ENCODE measurements around the gene SCAND1.

SCAND1 gene

GRCh38 chr20:35934050-35934449 lies 20.3 kb downstream of the SCAND1 start:
- Histone ChIP-seq H3K36me3 (ENCODE audit: control insufficient read depth, low read depth, low read length) (peaks cover 15% of the 10 kb centered on the region), H3K27me3 (ENCODE audit: control insufficient read depth, insufficient read depth, low read length) (no peaks in the 10 kb centered on the region), H3K4me1 (ENCODE audit: control insufficient read depth, low read depth, low read length) (peaks cover 8% of the 10 kb centered on the region), H3K9ac (ENCODE audit: low read length) (no peak overlapping the region), H3K27ac (ENCODE audit: low read length) (peak overlapping the region; percentile 17), H3K9me3 (ENCODE audit: control insufficient read depth, low read depth, low read length) (no peaks in the 10 kb centered on the region), H3K4me3 (ENCODE audit: low read length) (no peak overlapping the region)

GRCh38 chr20:35929301-35929700 lies 25.0 kb downstream of the SCAND1 start:
- Histone ChIP-seq H3K4me1 (ENCODE audit: control insufficient read depth, low read depth, low read length) (peaks cover 4% of the 10 kb centered on the region), H3K9me3 (ENCODE audit: control insufficient read depth, low read depth, low read length) (no peaks in the 10 kb centered on the region), H3K36me3 (ENCODE audit: control insufficient read depth, low read depth, low read length) (peaks cover 29% of the 10 kb centered on the region), H3K27ac (ENCODE audit: low read length) (no peak overlapping the region), H3K27me3 (ENCODE audit: control insufficient read depth, insufficient read depth, low read length) (no peaks in the 10 kb centered on the region), H3K4me3 (ENCODE audit: low read length) (no peak overlapping the region), H3K9ac (ENCODE audit: low read length) (no peak overlapping the region)

- peaks cover 40% of the 10 kb centered on the region for H3K36me3 ChIP-seq (ENCODE audit: control insufficient read depth, low read depth, low read length)
- H3K4me1 ChIP-seq (ENCODE audit: control insufficient read depth, low read depth, low read length) = no peaks in the 10 kb centered on the region
- H3K27ac ChIP-seq (ENCODE audit: low read length) = no peak overlapping the region
- no peaks in the 10 kb centered on the region for H3K27me3 ChIP-seq (ENCODE audit: control insufficient read depth, insufficient read depth, low read length)
- H3K9me3 ChIP-seq (ENCODE audit: control insufficient read depth, low read depth, low read length) = no peaks in the 10 kb centered on the region
- H3K4me3 ChIP-seq (ENCODE audit: low read length) = no peak overlapping the region
- H3K9ac ChIP-seq (ENCODE audit: low read length) = no peak overlapping the region
Measured at GRCh38 chr20:35920523-35920922, 33.8 kb downstream of the SCAND1 start.

- Histone ChIP-seq H3K27me3 (ENCODE audit: control insufficient read depth, insufficient read depth, low read length) (no peaks in the 10 kb centered on the region), H3K27ac (ENCODE audit: low read length) (no peak overlapping the region), H3K9ac (ENCODE audit: low read length) (no peak overlapping the region), H3K36me3 (ENCODE audit: control insufficient read depth, low read depth, low read length) (peaks cover 56% of the 10 kb centered on the region), H3K9me3 (ENCODE audit: control insufficient read depth, low read depth, low read length) (no peaks in the 10 kb centered on the region), H3K4me1 (ENCODE audit: control insufficient read depth, low read depth, low read length) (no peaks in the 10 kb centered on the region), H3K4me3 (ENCODE audit: low read length) (no peak overlapping the region)
Measured at GRCh38 chr20:35918021-35918420, 36.3 kb downstream of the SCAND1 start.

GRCh38 chr20:35917077-35917476 lies 37.2 kb downstream of the SCAND1 start:
- Histone ChIP-seq H3K4me1 (ENCODE audit: control insufficient read depth, low read depth, low read length) (no peaks in the 10 kb centered on the region), H3K4me3 (ENCODE audit: low read length) (no peak overlapping the region), H3K36me3 (ENCODE audit: control insufficient read depth, low read depth, low read length) (peaks cover 57% of the 10 kb centered on the region), H3K9me3 (ENCODE audit: control insufficient read depth, low read depth, low read length) (no peaks in the 10 kb centered on the region), H3K9ac (ENCODE audit: low read length) (no peak overlapping the region), H3K27ac (ENCODE audit: low read length) (no peak overlapping the region), H3K27me3 (ENCODE audit: control insufficient read depth, insufficient read depth, low read length) (no peaks in the 10 kb centered on the region)

GRCh38 chr20:35912881-35913280 lies 41.4 kb downstream of the SCAND1 start:
- H3K36me3 ChIP-seq (ENCODE audit: control insufficient read depth, low read depth, low read length) = peaks cover 34% of the 10 kb centered on the region
- no peaks in the 10 kb centered on the region for H3K9me3 ChIP-seq (ENCODE audit: control insufficient read depth, low read depth, low read length)
- no peak overlapping the region for H3K27ac ChIP-seq (ENCODE audit: low read length)
- no peak overlapping the region for H3K4me3 ChIP-seq (ENCODE audit: low read length)
- no peak overlapping the region for H3K9ac ChIP-seq (ENCODE audit: low read length)
- peaks cover 11% of the 10 kb centered on the region for H3K4me1 ChIP-seq (ENCODE audit: control insufficient read depth, low read depth, low read length)
- H3K27me3 ChIP-seq (ENCODE audit: control insufficient read depth, insufficient read depth, low read length) = no peaks in the 10 kb centered on the region

- Histone ChIP-seq H3K36me3 (ENCODE audit: control insufficient read depth, low read depth, low read length) (peaks cover 17% of the 10 kb centered on the region), H3K9ac (ENCODE audit: low read length) (no peak overlapping the region), H3K27me3 (ENCODE audit: control insufficient read depth, insufficient read depth, low read length) (no peaks in the 10 kb centered on the region), H3K9me3 (ENCODE audit: control insufficient read depth, low read depth, low read length) (no peaks in the 10 kb centered on the region), H3K4me3 (ENCODE audit: low read length) (no peak overlapping the region), H3K4me1 (ENCODE audit: control insufficient read depth, low read depth, low read length) (peaks cover 17% of the 10 kb centered on the region), H3K27ac (ENCODE audit: low read length) (no peak overlapping the region)
Measured at GRCh38 chr20:35910254-35910653, 44.0 kb downstream of the SCAND1 start.

- peaks cover 17% of the 10 kb centered on the region for H3K36me3 ChIP-seq (ENCODE audit: control insufficient read depth, low read depth, low read length)
Measured at GRCh38 chr20:35909796-35910195, 44.5 kb downstream of the SCAND1 start.

GRCh38 chr20:35909176-35909575 lies 45.1 kb downstream of the SCAND1 start:
- no peak overlapping the region for H3K9ac ChIP-seq (ENCODE audit: low read length)
- H3K9me3 ChIP-seq (ENCODE audit: control insufficient read depth, low read depth, low read length) = no peaks in the 10 kb centered on the region
- H3K27ac ChIP-seq (ENCODE audit: low read length) = no peak overlapping the region
- peaks cover 17% of the 10 kb centered on the region for H3K4me1 ChIP-seq (ENCODE audit: control insufficient read depth, low read depth, low read length)
- H3K36me3 ChIP-seq (ENCODE audit: control insufficient read depth, low read depth, low read length) = peaks cover 12% of the 10 kb centered on the region
- no peak overlapping the region for H3K4me3 ChIP-seq (ENCODE audit: low read length)
- H3K27me3 ChIP-seq (ENCODE audit: control insufficient read depth, insufficient read depth, low read length) = no peaks in the 10 kb centered on the region

More at GRCh38 chr20:35909796-35910195, 44.5 kb downstream of the SCAND1 start:
- Histone ChIP-seq H3K4me1 (ENCODE audit: control insufficient read depth, low read depth, low read length) (peaks cover 17% of the 10 kb centered on the region), H3K9me3 (ENCODE audit: control insufficient read depth, low read depth, low read length) (no peaks in the 10 kb centered on the region), H3K4me3 (ENCODE audit: low read length) (no peak overlapping the region), H3K9ac (ENCODE audit: low read length) (no peak overlapping the region), H3K27ac (ENCODE audit: low read length) (no peak overlapping the region), H3K27me3 (ENCODE audit: control insufficient read depth, insufficient read depth, low read length) (no peaks in the 10 kb centered on the region)

- H3K4me1 ChIP-seq (ENCODE audit: control insufficient read depth, low read depth, low read length) = peaks cover 17% of the 10 kb centered on the region
- H3K9ac ChIP-seq (ENCODE audit: low read length) = no peak overlapping the region
- peaks cover 4% of the 10 kb centered on the region for H3K36me3 ChIP-seq (ENCODE audit: control insufficient read depth, low read depth, low read length)
- peak overlapping the region; percentile 38 for H3K27ac ChIP-seq (ENCODE audit: low read length)
- no peaks in the 10 kb centered on the region for H3K9me3 ChIP-seq (ENCODE audit: control insufficient read depth, low read depth, low read length)
- H3K27me3 ChIP-seq (ENCODE audit: control insufficient read depth, insufficient read depth, low read length) = no peaks in the 10 kb centered on the region
- no peak overlapping the region for H3K4me3 ChIP-seq (ENCODE audit: low read length)
Measured at GRCh38 chr20:35908007-35908406, 46.3 kb downstream of the SCAND1 start.

GRCh38 chr20:35907017-35907701 lies 47.1 kb downstream of the SCAND1 start:
- H3K27me3 ChIP-seq (ENCODE audit: control insufficient read depth, insufficient read depth, low read length) = no peaks in the 10 kb centered on the region
- H3K4me1 ChIP-seq (ENCODE audit: control insufficient read depth, low read depth, low read length) = peaks cover 17% of the 10 kb centered on the region
- peaks cover 3% of the 10 kb centered on the region for H3K36me3 ChIP-seq (ENCODE audit: control insufficient read depth, low read depth, low read length)
- no peaks in the 10 kb centered on the region for H3K9me3 ChIP-seq (ENCODE audit: control insufficient read depth, low read depth, low read length)
- no peak overlapping the region for H3K27ac ChIP-seq (ENCODE audit: low read length)
- H3K4me3 ChIP-seq (ENCODE audit: low read length) = no peak overlapping the region
- no peak overlapping the region for H3K9ac ChIP-seq (ENCODE audit: low read length)

- no peaks in the 10 kb centered on the region for H3K9me3 ChIP-seq (ENCODE audit: control insufficient read depth, low read depth, low read length)
- no peak overlapping the region for H3K9ac ChIP-seq (ENCODE audit: low read length)
- H3K4me3 ChIP-seq (ENCODE audit: low read length) = no peak overlapping the region
- peaks cover 3% of the 10 kb centered on the region for H3K36me3 ChIP-seq (ENCODE audit: control insufficient read depth, low read depth, low read length)
- H3K27me3 ChIP-seq (ENCODE audit: control insufficient read depth, insufficient read depth, low read length) = no peaks in the 10 kb centered on the region
- peaks cover 17% of the 10 kb centered on the region for H3K4me1 ChIP-seq (ENCODE audit: control insufficient read depth, low read depth, low read length)
- no peak overlapping the region for H3K27ac ChIP-seq (ENCODE audit: low read length)
Measured at GRCh38 chr20:35904982-35905663, 49.2 kb downstream of the SCAND1 start.
